H9 (cell line): ENCODE measurements around the gene UNC13D. TPM values are rescaled to one million over a fixed set of nuclear protein-coding genes. Genes with fewer than 3 reads are reported as not detected.

Experiments
- DNase-seq: peaks from one replicate; pipeline ENCODE4 v3.0.0-alpha.2; 2017
- H2AFZ ChIP-seq: one replicate; pipeline ENCODE4 v1.6.1; 2013; ENCODE audit warnings: mild to moderate bottlenecking, low read length, control low read depth, moderate library complexity
- H2AK5ac ChIP-seq: 2 replicates; pipeline ENCODE4 v1.6.1; 2013; ENCODE audit warnings: low read length, control low read depth, mixed read lengths; ENCODE audit not compliant: insufficient read length
- H2BK120ac ChIP-seq: one replicate; pipeline ENCODE4 v1.6.1; 2013; ENCODE audit warnings: low read depth, mild to moderate bottlenecking, low read length, control low read depth, inconsistent platforms; ENCODE audit not compliant: poor library complexity, severe bottlenecking
- H2BK12ac ChIP-seq: 2 replicates; pipeline ENCODE4 v1.6.1; 2013; ENCODE audit warnings: low read length, control low read depth, mixed read lengths, low read depth; ENCODE audit not compliant: insufficient read length
- H2BK15ac ChIP-seq: 2 replicates; pipeline ENCODE4 v1.6.1; 2013; ENCODE audit warnings: low read depth, low read length, control low read depth
- H2BK20ac ChIP-seq: one replicate; pipeline ENCODE4 v1.6.1; 2013; ENCODE audit warnings: low read depth, mild to moderate bottlenecking, low read length, control low read depth, inconsistent platforms; ENCODE audit not compliant: poor library complexity, severe bottlenecking
- H2BK5ac ChIP-seq: 2 replicates; pipeline ENCODE4 v1.6.1; 2013; ENCODE audit warnings: low read length, control low read depth, mixed read lengths; ENCODE audit not compliant: insufficient read length
- H3K14ac ChIP-seq: 2 replicates; pipeline ENCODE4 v1.6.1; 2013; ENCODE audit warnings: low read length, control low read depth; ENCODE audit not compliant: insufficient read depth
- H3K18ac ChIP-seq: 2 replicates; pipeline ENCODE4 v1.6.1; 2013; ENCODE audit warnings: low read depth, mild to moderate bottlenecking, mixed read lengths, low read length, control low read depth; ENCODE audit not compliant: insufficient read length
- H3K23ac ChIP-seq: 2 replicates; pipeline ENCODE4 v1.6.1; 2013; ENCODE audit warnings: low read length, control low read depth, mixed read lengths, low read depth; ENCODE audit not compliant: insufficient read length
- H3K23me2 ChIP-seq: 2 replicates; pipeline ENCODE4 v1.6.1; 2013; ENCODE audit warnings: low read depth, mild to moderate bottlenecking, mixed read lengths, low read length, control low read depth; ENCODE audit not compliant: insufficient read length, poor library complexity, severe bottlenecking
- H3K27ac ChIP-seq: 2 replicates; pipeline ENCODE4 v1.5.1; 2013; ENCODE audit warnings: low read length, control low read depth, mixed read lengths, low read depth; ENCODE audit not compliant: insufficient read length
- H3K27me3 ChIP-seq: 2 replicates; pipeline ENCODE4 v1.6.1; 2013; ENCODE audit warnings: low read length, control low read depth, inconsistent platforms; ENCODE audit not compliant: insufficient read depth
- H3K4ac ChIP-seq: 2 replicates; pipeline ENCODE4 v1.6.1; 2013; ENCODE audit warnings: low read depth, mild to moderate bottlenecking, control low read depth, inconsistent platforms, low read length, moderate library complexity
- H3K4me1 ChIP-seq: 2 replicates; pipeline ENCODE4 v1.6.1; 2013; ENCODE audit warnings: low read length, control low read depth, inconsistent platforms; ENCODE audit not compliant: insufficient read depth
- H3K4me2 ChIP-seq: 2 replicates; pipeline ENCODE4 v1.6.1; 2013; ENCODE audit warnings: low read length, control low read depth, mixed read lengths; ENCODE audit not compliant: insufficient read length, insufficient read depth
- H3K56ac ChIP-seq: 2 replicates; pipeline ENCODE4 v1.6.1; 2013; ENCODE audit warnings: low read depth, mild to moderate bottlenecking, mixed read lengths, low read length, control low read depth; ENCODE audit not compliant: insufficient read length
- H3K79me1 ChIP-seq: 2 replicates; pipeline ENCODE4 v1.6.1; 2013; ENCODE audit warnings: low read depth, mild to moderate bottlenecking, moderate library complexity, low read length, control low read depth, inconsistent platforms; ENCODE audit not compliant: insufficient read depth, poor library complexity, severe bottlenecking
- H3K79me2 ChIP-seq: 2 replicates; pipeline ENCODE4 v1.6.1; 2013; ENCODE audit warnings: low read length, control low read depth, inconsistent platforms; ENCODE audit not compliant: insufficient read depth
- H3K9ac ChIP-seq: 2 replicates; pipeline ENCODE4 v1.6.1; 2013; ENCODE audit warnings: low read length, control low read depth, mixed read lengths; ENCODE audit not compliant: insufficient read length; ENCODE audit errors: extremely low read depth
- H3K9me3 ChIP-seq: one replicate; pipeline ENCODE4 v1.6.1; 2013; ENCODE audit warnings: low read depth, low read length, inconsistent platforms; ENCODE audit not compliant: control insufficient read depth
- H3T11ph ChIP-seq: one replicate; pipeline ENCODE4 v1.6.1; 2013; ENCODE audit warnings: mild to moderate bottlenecking, low read length, control low read depth, inconsistent platforms
- H4K20me1 ChIP-seq: one replicate; pipeline ENCODE4 v1.6.1; 2013; ENCODE audit not compliant: control insufficient read depth, insufficient read length, insufficient read depth
- H4K5ac ChIP-seq: 2 replicates; pipeline ENCODE4 v1.6.1; 2013; ENCODE audit warnings: low read depth, mild to moderate bottlenecking, mixed read lengths, low read length, control low read depth; ENCODE audit not compliant: insufficient read length
- H4K8ac ChIP-seq: replicated peaks from 2 replicates; pipeline ENCODE4 v1.6.1; 2013; ENCODE audit warnings: low read length, control low read depth, mixed read lengths, low read depth; ENCODE audit not compliant: insufficient read length
- H4K91ac ChIP-seq: 2 replicates; pipeline ENCODE4 v1.6.1; 2013; ENCODE audit warnings: low read depth, mild to moderate bottlenecking, moderate library complexity, mixed read lengths, low read length, control low read depth; ENCODE audit not compliant: insufficient read length
- H3K27ac Mint-ChIP-seq, 3 experiments: 2 replicates in 2 of 3; 3 replicates in 1 of 3; pipeline ENCODE4 v1.8.0; 2020 to 2021; ENCODE audit warnings: mixed read lengths in 3 of 3, mild to moderate bottlenecking in 1 of 3, moderate library complexity in 1 of 3
- H3K27me3 Mint-ChIP-seq: 2 replicates; pipeline ENCODE4 v1.8.0; 2021; ENCODE audit warnings: low read depth, mild to moderate bottlenecking, moderate library complexity, mixed read lengths
- H3K36me3 Mint-ChIP-seq, 3 experiments: 2 replicates in 2 of 3; 3 replicates in 1 of 3; pipeline ENCODE4 v1.8.0; 2020 to 2021; ENCODE audit warnings: low read depth in 3 of 3, mixed read lengths in 3 of 3; ENCODE audit not compliant: insufficient read depth in 1 of 3
- H3K4me1 Mint-ChIP-seq, 2 experiments: 2 replicates each; pipeline ENCODE4 v1.8.0; 2020; ENCODE audit warnings: mixed read lengths in 2 of 2
- H3K4me3 Mint-ChIP-seq, 2 experiments: 2 replicates in 1 of 2; 3 replicates in 1 of 2; pipeline ENCODE4 v1.8.0; 2020 to 2021; ENCODE audit warnings: mild to moderate bottlenecking in 2 of 2, mixed read lengths in 2 of 2, moderate library complexity in 1 of 2
- H3K9me3 Mint-ChIP-seq, 2 experiments: 2 replicates in 1 of 2; 3 replicates in 1 of 2; pipeline ENCODE4 v1.8.0; 2020; ENCODE audit warnings: mild to moderate bottlenecking in 2 of 2, mixed read lengths in 2 of 2, moderate library complexity in 1 of 2
- WGBS: extraction: QIAGEN DNeasy Blood & Tissue Kit; methylation state at CpG from one replicate; pipeline ENCODE4 v1.1.7; 2013; ENCODE audit warnings: missing lambda C conversion rate, low lambda C conversion rate, mixed read lengths; ENCODE audit not compliant: insufficient read length; ENCODE audit errors: extremely low coverage; 5-methylcytosine and 5-hydroxymethylcytosine counted together
- total RNA-seq: library from RNA; stranded (reverse); gene quantifications from 2 replicates; pipeline ENCODE4 v1.2.1, GENCODE V29; 2021
- TF ChIP-seq, protein P1 (sequence below): fragments of 200-600 bp; sonication (generic); conservative IDR thresholded peaks from 3 replicates; pipeline ENCODE4 v1.8.0; 2021; ENCODE audit warnings: antibody characterized with exemption, mild to moderate bottlenecking

UNC13D gene
- total RNA-seq, 1 experiment from 2014 or later, result 6.3 TPM

DNA sequence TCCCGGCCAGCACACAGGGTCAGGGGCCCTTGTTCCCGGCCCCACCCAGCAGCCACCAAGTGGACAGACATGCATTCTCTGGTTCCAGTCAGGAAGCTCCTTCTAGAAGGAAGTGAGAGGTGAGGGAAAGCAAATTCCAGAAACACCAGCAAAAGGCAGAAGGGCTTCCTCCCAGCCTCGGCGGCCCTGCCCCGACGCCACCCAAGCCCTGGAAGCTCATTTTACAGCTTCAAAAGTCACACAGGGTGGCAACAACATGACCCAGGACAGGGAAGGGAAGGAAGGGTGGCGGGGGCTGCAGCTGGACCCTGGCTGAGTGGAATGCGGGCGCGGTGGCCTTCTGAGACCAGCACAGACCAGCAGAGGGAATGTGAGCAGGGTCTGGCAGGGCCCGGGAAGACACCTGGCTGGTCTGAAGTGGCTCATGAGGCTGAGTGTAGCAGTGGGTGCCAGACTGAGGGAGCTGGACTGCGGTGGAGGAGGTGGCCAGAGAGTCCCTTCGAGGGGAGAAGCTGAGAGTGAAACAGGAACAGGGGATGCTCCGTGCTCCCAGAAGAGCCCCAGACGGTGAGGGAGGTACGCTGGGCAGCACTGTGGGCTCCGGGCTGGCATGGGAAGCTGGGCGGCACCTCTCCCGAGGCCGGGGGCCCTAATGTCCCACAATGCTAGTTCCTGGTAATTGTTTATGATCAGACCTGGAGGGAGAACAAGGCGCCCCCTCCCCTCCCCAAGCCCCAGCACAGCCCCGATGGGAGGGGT, 1.9 kb upstream of the UNC13D start:
- no peak overlapping the region; a peak in 1 of 5 replicates for H3K4me3 Mint-ChIP-seq

More for the DNA sequence above, 1.9 kb upstream of the UNC13D start:
- no peak overlapping the region for H2BK5ac ChIP-seq
- H3K14ac ChIP-seq, result no peak overlapping the region
- H3K4me2 ChIP-seq, result no peak overlapping the region
- no peaks in the 10 kb centered on the region for H3K27me3 ChIP-seq
- no peak overlapping the region for H4K5ac ChIP-seq
- no peak overlapping the region for H2BK120ac ChIP-seq
- peak overlapping the region in 2 of 3 experiments; percentile 70 to 88; a peak in 3 of 7 replicates for H3K27ac Mint-ChIP-seq
- no peak overlapping the region for H2BK15ac ChIP-seq
- no peaks in the 10 kb centered on the region for H3K9me3 Mint-ChIP-seq
- H3K27ac ChIP-seq, result no peak overlapping the region
- no peak overlapping the region for H2AK5ac ChIP-seq
- H3K9me3 ChIP-seq, result no peaks in the 10 kb centered on the region
- no peak overlapping the region for H3K9ac ChIP-seq
- H3K56ac ChIP-seq, result no peak overlapping the region
- H4K20me1 ChIP-seq, result peaks cover 2% of the 10 kb centered on the region
- no peak overlapping the region for H3T11ph ChIP-seq
- no peak overlapping the region for H3K18ac ChIP-seq
- H3K23me2 ChIP-seq, result no peaks in the 10 kb centered on the region
- peak; percentile 53 for DNase-seq
- no peaks in the 10 kb centered on the region for H3K79me2 ChIP-seq
- no peak overlapping the region for H4K91ac ChIP-seq
- no peak overlapping the region for H4K8ac ChIP-seq
- H3K4me1 Mint-ChIP-seq, result peaks cover 5 to 20% of the 10 kb centered on the region in 2 experiments; a peak in 3 of 4 replicates
- TF ChIP-seq, protein P1, sequence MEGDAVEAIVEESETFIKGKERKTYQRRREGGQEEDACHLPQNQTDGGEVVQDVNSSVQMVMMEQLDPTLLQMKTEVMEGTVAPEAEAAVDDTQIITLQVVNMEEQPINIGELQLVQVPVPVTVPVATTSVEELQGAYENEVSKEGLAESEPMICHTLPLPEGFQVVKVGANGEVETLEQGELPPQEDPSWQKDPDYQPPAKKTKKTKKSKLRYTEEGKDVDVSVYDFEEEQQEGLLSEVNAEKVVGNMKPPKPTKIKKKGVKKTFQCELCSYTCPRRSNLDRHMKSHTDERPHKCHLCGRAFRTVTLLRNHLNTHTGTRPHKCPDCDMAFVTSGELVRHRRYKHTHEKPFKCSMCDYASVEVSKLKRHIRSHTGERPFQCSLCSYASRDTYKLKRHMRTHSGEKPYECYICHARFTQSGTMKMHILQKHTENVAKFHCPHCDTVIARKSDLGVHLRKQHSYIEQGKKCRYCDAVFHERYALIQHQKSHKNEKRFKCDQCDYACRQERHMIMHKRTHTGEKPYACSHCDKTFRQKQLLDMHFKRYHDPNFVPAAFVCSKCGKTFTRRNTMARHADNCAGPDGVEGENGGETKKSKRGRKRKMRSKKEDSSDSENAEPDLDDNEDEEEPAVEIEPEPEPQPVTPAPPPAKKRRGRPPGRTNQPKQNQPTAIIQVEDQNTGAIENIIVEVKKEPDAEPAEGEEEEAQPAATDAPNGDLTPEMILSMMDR, result no peak
- H3K23ac ChIP-seq, result no peak overlapping the region
- no peak overlapping the region for H3K4ac ChIP-seq
- H2BK20ac ChIP-seq, result no peak overlapping the region
- H3K79me1 ChIP-seq, result no peaks in the 10 kb centered on the region
- H3K27me3 Mint-ChIP-seq, result no peaks in the 10 kb centered on the region
- H3K4me1 ChIP-seq, result no peaks in the 10 kb centered on the region
- no peak overlapping the region for H2BK12ac ChIP-seq
- peaks cover 22 to 53% (median 48%) of the 10 kb centered on the region in 3 experiments for H3K36me3 Mint-ChIP-seq
- no peak overlapping the region for H2AFZ ChIP-seq
- WGBS, result no CpG with 5 or more reads among the region's 22 CpGs
